Left colon (tissue), 2 donors: ENCODE data around the gene CPS1. TPM values are rescaled to one million over a fixed set of nuclear protein-coding genes. Genes with fewer than 3 reads are reported as not detected.

Experiments
- ATAC-seq: fragments of 200-7000 bp; cut with Tn5 transposase; one replicate; pipeline ENCODE4 v1.9.1; 2020; ENCODE audit warnings: mild to moderate bottlenecking, moderate library complexity
- DNase-seq, 2 donors: peaks; one replicate each; pipeline ENCODE4 v3.0.0-alpha.2; 2020
- intact Hi-C, 2 donors: fragments of 100-400 bp; cut with DNase I in 1 of 2; cut with micrococcal nuclease in 1 of 2; formaldehyde crosslinking; loops; one replicate each; pipeline versions ENCODE4 v1.11.2 to v1.14.0; 2022; cut with DNase I, micrococcal nuclease
- total RNA-seq, 2 donors: library from RNA; stranded (reverse); fragmentation: NEBNext Ultra II Directional; extraction: Animal tissue kit (Norgen Biotek cat#: 25700); gene quantifications; one replicate each; pipeline ENCODE4 v1.2.1, GENCODE V29; 2021
- donor health status: DM: no; HTN: no; CAD: no.
- donor health status: DM: yes; HTN: yes; CAD: no.

Gene CPS1
- total RNA-seq, 2 donors from 2014 or later, result 0.18 to 0.70 TPM

DNA sequence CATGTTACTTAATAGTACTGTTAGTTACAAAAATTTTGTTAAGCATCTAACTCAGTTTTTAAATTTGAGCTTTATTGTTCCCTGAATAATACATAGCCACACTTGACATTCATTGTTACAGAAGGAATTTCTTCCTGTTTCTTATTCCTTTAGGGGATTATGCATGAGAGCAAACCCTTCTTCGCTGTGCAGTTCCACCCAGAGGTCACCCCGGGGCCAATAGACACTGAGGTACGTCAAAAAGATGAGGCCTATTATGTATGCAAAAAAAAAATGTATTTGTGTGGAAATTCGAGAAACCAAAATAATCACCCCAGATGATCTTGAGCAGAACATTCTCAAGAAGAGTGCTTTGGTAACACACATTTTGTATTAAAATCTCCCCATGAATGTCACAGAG lies 36.3 kb downstream of the CPS1 start:
- DNase-seq, result no peak
- ATAC-seq, result no peak
- intact Hi-C loops, result no loop called here

GRCh38 chr2:210593166-210593565 lies 36.8 kb downstream of the CPS1 start:
- DNase-seq, result no peak
- ATAC-seq, result no peak
- intact Hi-C loops, result no loop called here

DNA sequence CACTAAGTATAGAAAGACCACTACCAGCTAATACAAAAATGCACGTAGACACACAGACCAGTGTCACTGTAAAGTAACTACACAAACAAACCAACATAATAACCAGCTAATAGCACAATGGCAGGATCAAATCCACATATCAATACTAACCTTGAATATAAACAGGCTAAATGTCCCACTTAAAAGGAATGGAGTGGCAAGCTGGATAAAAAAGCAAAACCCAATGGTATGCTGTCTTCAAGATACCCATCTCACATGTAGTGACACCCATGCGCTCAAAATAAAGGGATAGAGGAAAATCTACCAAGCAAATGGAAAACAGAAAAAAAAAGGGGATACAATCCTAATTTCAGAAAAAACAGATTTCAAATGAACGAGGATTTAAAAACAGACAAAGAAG lies 41.8 kb downstream of the CPS1 start:
- no peak for ATAC-seq
- DNase-seq, result no peak
- intact Hi-C loops, result no loop called here

DNA sequence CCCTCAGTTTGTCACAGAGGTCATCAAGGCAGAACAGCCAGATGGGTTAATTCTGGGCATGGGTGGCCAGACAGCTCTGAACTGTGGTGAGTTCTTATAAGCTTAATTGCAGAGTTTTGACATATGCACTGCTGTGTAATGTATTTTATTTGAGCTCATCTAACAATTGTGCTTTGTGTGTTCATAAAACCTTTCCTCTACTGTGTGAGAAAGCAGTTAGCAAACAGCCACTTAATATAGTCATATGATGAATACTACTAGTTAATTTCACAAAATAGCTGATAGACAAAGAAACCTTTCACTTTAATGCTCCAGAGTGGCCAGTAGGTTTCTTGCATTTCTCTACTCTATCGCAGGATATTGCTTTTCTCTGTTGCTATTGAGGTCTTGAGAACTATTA lies 43.1 kb downstream of the CPS1 start:
- DNase-seq, result no peak
- intact Hi-C loops, result no loop called here
- no peak for ATAC-seq

DNA sequence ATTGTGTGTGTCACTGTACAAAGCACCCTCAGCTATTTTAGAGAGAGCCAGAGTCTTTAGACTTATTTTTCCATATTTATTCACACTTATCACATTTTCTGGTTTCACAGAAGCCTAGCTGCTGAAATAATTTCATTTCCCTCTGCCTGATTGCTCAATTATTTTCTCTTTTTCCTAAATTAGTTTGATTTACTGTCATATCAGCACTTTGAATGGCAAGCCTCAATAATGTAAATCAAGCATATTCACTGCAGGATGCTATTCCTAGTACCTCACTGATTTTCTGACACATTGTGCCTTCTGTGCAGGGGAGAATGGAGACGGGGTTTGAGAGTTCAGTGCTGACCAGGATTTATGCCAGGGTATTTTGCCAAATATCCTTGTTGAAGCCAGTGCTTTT lies 48.3 kb downstream of the CPS1 start:
- DNase-seq (no peak), ATAC-seq (no peak)
- intact Hi-C loops, result no loop called here

GRCh38 chr2:210606001-210606400 lies 49.6 kb downstream of the CPS1 start:
- ATAC-seq (no peak), DNase-seq (no peak)
- intact Hi-C loops, result no loop called here

GRCh38 chr2:210611466-210611865 lies 55.1 kb downstream of the CPS1 start:
- ATAC-seq (no peak), DNase-seq (no peak)
- intact Hi-C loops, result no loop called here

GRCh38 chr2:210616074-210616473 lies 59.7 kb downstream of the CPS1 start:
- intact Hi-C loops, result no loop called here
- ATAC-seq, result no peak

DNA sequence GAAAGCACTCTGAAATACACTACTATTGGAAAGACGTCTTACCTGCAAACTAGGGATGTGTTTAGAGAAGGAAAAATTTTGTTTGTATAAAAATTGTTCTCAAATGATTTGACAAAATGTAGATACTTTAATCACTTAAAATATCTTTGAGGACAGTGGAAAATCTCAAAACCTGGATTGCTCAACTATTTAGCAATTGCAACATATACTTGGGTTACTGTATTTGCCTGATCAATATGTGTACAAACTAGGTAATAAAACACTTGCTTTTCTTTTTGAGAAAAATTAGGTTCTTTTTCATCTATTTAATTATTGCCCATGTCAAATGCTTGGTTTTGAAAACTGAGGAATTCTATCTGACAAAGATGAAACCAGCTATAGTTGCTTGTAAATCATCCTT lies 60.9 kb downstream of the CPS1 start:
- ATAC-seq, result no peak
- DNase-seq, result no peak
- intact Hi-C loops, result no loop called here

More at GRCh38 chr2:210616074-210616473, 59.7 kb downstream of the CPS1 start:
- no peak for DNase-seq

DNA sequence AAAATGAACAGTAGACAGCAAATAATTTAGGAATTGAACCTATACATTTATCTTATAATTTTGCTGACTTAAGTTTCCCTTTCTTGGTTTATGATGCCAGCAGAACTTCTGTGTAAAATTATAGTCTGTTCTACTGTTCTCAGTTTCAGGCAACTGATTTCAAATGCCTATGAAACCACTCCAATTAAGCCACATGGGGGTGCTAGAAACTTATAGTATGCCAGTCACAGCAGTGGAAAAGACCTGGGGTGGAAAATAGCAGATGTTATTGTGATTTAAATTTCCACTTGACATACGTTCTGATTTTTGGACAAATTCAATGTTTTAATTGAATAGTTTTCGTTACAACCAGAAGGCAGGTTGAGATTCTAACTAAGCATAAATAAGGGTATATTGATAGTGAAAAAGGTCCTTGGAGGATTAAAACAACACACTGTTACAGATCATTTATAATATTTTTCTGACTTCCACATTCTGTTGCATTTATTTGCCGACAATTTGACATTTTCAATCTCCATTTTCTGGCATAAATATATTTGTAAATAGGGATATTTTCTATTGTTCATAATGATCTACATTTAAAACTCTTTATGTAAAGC lies 61.4 kb downstream of the CPS1 start:
- DNase-seq (no peak), ATAC-seq (no peak)
- intact Hi-C loops, result no loop called here

DNA sequence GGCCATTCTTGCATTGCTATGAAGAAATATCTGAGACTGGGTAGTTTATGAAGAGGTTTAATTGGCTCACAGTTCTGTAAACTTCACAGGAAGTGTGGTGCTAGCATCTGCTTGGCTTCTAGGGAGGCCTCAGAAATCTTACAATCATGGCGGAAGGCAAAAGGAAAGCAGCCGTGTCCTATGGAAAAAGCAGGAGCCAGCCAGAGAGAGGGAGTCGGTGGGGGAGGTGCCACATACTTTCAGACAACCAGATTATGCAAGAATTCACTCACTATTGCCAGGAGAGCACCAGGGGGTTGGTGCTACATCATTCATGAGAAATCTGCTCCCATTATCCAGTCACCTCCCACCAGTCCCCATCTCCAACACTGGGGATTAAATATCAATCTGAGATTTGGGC lies 64.1 kb downstream of the CPS1 start:
- intact Hi-C loops, result no loop called here
- ATAC-seq (no peak), DNase-seq (no peak)

DNA sequence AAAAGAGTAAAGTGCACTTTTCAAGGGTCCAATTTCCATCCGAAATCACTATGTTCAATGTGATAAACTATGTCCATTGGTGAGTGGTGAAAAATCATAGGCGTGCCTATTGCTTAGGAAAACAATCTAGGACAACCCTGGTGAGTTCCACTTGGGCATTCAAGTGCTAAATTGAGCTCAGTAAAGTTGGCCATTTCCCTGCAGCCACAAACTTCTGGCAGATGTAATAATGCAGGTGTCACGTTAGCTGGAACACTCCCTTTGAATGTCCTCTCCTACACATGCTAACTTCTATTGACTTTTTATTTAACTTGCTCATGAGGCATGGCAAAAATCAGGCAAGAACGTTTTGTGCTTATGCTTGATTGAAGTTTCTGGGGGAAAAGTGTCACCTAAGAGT lies 67.1 kb downstream of the CPS1 start:
- no peak for ATAC-seq
- intact Hi-C loops, result no loop called here
- no peak for DNase-seq

- intact Hi-C loops, result no loop called here
- no peak for ATAC-seq
- DNase-seq, result no peak
These were observed 70.5 kb downstream of the CPS1 start for GRCh38 chr2:210626849-210627248.

GRCh38 chr2:210630873-210631560 lies 74.6 kb downstream of the CPS1 start:
- DNase-seq (no peak), ATAC-seq (no peak)
- intact Hi-C loops, result no loop called here

DNA sequence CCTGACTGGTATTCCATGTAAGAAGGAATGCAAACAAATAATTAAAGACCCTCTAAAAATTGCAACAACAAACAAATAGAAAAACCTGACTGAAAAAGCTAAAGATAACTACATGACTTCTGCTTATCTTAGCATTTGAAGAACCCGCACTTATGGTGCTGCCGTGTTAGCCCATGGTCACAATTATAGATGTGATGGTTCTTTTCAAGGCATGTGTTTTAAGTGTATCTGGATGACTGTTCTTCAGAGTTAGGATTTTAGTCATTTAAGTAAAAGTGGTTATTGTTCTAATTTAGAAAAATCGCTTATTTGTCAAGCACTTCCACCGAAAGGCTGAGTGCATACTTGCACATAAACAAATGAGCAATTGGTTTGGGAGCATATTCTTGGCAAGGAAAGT lies 77.3 kb downstream of the CPS1 start:
- DNase-seq, result no peak
- intact Hi-C loops, result no loop called here
- no peak for ATAC-seq

GRCh38 chr2:210635257-210635656 lies 78.9 kb downstream of the CPS1 start:
- ATAC-seq (no peak), DNase-seq (no peak)
- intact Hi-C loops, result no loop called here

GRCh38 chr2:210642333-210642732 lies 85.9 kb downstream of the CPS1 start:
- intact Hi-C loops, result no loop called here
- ATAC-seq, result no peak
- no peak for DNase-seq

- intact Hi-C loops, result no loop called here
- no peak for ATAC-seq
- DNase-seq, result no peak
These were observed 90.8 kb downstream of the CPS1 start for GRCh38 chr2:210647151-210647550.

GRCh38 chr2:210654091-210654490 lies 97.7 kb downstream of the CPS1 start:
- no peak for DNase-seq
- intact Hi-C loops, result no loop called here
- no peak for ATAC-seq

DNA sequence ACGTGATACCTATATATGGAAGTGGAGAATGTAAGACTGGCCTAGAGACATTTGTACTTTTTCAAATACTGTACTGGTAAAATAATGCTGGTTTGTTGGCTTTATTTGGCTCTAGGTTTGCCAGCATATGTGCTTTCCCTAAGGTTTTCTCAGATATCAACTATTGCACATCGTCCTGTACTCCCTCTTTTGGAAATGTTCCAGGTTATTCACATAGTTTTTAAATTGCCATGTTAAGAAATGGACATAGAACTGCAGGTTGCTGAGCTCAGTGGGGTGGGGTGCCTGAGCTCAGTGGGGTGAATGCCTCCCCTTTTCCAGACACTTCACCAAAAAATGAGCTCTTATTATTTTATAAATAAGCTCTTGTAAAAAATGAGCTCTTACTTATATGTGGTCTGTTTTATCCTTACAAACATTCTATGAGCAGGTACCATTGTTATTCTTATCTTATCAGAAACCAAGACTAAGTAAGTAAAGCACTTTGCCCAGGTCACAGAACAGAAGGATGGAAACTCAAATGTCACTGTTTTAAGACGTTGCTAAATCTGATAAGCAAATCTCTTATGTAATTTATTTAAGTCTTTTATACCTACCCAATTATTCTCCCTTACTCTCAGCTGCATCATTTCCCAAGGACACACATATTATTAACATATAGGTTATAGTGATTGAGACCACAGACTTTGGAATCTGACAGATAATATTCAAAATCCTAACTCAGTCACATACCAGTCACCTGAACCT lies 99.0 kb downstream of the CPS1 start:
- ATAC-seq (no peak), DNase-seq (no peak)
- intact Hi-C loops, result no loop called here
